RPMI8226 (cell line): ENCODE measurements around the gene MZF1.
"Not testable (repeated sequence)": the region's sequence is repeated elsewhere in the genome, so short reads cannot be mapped to it uniquely, and the experiment has no call there.

Experiments used
- DNase-seq: peaks from one replicate; pipeline ENCODE4 v3.0.0-alpha.2; 2015

The MZF1 gene

DNA sequence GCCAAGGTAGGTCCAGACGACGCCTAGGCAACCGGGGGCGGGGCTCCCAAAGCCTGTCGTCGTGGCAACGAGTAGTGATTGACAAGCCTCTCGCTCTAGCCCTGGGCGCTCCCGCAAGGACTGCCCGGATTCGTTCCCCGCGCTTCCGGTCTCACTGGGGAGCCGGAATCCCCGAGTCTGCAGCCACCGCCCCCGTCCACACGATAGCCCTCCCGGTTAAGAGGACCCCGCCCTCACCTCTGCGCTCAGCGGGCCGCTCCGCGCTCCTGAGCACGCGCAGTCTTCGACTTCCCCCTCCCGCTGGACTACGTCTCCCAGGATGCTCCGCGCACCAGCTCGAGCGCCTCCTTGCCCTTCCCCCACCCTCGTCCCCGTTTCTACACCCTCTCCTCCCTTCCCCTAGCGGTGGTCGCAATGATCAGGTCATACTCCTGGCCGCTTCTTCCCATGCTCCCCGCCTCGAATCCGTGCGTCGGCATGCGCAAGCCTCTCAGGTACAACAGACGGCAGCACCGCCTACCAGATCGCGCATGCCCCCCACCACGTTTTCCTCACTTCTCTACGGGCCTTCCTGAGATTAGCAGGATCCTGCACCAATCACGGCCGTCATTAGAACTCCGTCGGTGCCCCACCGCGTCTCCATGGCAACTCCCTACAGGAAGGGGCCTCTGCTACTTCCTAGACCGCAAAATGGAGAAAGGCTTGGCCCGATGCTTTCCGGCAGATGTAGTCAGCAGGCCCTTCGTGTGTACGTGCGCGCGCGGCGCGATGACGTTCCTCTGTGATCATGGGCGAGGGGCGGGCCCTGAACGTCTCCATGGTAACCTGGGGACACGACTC, at the start of gene MZF1:
Gene MZF1 (minus strand): TSS at position 518 of the 840 bp plus-strand sequence. CDS start 1,946 bp downstream, outside the sequence.
- peak; percentile 100 for DNase-seq

DNA sequence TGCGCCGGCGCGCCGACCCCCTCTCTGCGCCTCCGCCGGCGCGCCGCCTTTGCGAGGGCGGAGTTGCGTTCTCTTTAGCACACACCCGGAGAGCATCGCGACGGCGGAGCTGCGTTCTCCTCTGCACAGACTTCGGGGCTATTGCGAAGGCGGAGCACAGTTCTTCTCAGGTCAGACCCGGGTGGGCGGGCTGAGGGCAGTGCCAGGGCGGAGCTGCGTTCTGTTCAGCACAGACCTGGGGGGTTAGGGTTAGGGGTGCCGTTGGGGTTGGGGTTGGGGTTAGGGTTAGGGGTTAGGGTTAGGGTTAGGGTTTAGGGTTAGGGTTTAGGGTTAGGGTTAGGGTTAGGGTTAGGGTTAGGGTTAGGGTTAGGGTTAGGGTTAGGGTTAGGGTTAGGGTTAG, 34.1 kb upstream of the MZF1 start:
- not testable (repeated sequence) for DNase-seq

- not testable (repeated sequence) for DNase-seq
Observed at GRCh38 chr19:58606251-58606896, 33.2 kb upstream of the MZF1 start.

DNA sequence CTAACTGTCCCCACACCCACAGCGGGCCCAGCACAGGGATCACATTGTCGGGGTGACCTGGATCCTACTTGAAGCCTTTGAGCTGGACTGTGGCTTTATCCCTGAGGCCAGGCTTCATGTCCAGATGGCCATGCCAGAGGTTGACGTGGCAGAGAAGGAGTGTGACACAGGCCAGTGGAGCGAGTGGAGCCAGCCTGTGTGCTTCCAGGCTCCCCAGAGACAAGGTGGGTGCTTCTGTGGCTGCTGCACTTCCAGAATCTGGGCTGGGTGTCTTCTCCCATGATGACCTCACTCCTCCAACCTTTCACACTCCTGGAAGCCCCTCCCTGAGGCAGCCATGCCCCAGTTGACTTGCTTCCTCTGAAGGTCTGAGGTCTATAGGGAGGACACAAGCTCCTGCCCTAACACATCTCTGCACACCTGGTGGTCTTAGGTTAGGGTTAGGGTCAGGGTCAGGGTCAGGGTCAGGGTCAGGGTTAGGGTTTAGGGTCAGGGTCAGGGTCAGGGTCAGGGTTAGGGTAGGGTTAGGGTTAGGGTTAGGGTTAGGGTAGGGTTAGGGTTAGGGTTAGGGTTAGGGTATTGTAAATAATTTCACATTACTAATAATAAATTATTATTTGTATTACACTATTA, 13.1 kb upstream of the MZF1 start:
- no peak for DNase-seq

DNA sequence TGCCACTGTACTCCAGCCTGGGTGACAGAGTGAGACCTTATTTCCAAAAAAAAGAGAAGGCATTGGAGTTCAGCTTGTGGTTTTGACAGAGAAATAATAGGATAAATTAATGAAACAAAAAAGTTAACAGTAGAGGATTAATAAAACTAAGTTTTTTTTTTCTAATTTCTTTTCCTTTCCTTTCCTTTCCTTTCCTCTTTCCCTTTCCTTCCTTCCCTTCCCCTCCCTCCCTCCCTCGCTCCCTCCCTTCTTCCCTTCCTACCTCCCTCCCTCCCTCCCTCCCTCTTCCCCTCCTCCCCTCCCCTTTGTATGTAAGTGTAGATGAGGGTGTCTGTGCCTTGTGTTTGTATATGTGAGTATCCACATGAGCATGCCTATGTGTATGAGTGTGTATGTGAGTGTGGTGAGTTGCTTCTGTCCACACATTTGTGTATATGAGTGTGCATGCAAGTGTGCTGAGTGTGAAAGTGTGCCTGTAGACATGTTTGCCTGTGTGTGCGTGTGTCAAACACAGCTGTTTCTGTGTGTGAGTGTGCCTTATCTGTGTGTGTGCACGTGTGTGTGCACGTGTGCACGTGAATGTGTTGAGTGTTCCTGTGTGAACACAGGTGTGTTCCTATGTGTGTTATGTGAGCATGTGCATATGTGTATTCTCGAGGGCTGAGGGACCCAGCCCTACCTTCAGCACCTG, 12.5 kb upstream of the MZF1 start:
- no peak for DNase-seq

DNA sequence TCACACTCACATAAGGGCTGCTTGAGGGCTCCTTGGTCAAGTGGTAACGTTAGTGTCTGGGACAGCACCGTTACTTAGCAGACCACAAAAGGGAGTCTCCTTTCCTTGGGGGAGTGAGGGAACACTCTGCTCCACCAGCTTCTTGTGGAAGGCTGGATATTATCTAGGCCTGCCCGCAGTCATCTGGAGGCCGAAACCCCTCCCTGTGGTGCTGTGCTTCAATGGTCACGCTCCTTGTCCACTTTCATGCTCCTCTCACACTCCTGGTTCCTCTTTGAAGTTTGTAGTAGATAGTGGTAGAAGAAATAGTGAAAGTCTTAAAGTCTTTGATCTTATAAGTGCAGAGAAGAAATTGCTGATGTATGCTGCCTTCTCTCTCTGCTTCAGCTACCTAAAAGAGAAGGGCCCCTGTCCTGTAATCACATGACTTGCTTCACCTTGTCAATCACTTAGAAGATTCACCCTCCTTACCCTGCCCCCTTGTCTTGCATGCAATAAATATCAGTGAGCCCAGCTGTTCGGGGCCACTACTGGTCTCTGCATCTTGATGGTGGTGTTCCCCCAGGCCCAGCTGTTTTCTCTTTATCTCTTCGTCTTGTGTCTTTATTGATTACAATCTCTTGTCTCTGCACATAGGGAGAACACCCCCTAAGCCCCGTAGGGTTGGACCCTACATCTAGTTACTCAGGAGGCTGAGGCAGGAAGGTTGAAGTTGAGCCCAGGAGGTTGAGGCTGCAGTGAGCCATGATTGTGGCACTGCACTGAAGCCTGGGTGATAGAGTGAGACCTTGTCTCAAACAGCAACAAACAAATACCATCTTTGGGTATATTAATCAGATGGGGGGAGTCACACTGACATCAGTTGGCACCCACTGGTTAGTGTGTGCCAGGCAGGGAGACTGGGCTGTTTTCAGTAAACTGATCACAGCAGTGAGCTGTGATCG, 11.6 kb upstream of the MZF1 start:
- no peak for DNase-seq

DNA sequence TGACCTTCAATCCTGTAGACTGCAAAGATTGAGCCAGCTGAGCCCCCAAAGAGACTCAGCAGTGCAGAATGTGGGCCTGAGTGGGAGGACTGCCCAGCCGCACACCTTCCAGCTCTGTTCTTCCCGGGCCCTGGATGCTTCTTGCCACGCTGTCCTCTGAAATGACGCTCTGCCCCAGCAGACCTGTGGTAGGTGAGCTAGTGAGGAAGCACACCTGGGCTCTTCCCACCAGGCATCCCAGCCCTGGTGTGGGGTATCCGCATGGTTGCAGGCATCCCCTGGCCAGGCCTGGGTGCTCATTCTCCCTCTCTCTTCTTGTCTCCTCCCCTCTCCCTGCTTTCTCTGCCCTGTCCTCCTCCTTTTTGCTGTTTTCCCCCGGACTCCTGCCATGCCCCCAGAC, 9.8 kb upstream of the MZF1 start:
- no peak for DNase-seq

DNA sequence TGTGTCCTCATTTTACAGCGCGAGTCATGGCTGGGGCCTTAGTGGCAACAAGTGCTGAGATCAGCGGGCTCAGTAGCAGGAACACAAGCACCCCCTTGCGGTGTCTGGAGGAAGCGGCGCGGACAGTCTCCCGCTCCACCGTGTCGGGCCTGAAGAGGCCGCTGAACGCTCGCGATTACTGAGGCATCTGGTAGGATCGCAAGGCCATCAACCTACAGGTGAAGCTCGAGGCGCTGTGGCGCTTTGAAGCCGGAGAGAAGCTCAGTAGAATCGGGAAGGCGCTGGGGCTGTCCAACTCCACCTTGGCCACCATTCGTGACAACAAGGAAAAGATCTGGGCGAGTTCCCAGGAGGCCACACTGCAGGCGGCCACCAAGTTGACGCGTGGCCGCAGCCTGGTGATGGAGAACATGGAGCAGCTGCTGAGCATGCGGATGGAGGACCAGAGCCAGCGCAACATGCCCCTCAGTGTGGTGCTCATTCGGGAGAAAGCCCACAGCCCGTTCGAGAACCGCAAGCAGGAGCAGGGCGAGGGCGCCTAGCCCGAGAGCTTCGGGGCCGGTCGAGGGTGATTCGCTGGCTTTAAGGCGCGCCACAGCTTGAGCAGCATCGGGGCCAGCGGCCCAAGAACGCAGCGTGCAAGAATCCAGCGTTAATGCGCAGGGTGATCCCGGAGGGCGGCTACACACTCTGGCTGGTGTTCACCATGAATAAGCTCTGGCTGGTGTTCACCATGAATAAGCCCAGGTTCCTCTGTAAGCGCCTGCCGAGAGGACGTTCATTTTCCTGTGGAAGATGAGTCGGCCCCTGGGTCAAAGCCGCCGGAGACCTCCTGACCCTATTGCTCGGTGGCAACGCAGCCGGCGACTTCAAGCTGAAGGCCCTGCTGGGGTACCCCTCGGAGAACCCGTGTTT, 8.3 kb upstream of the MZF1 start:
- DNase-seq: peak; percentile 72

- no peak for DNase-seq
Observed at GRCh38 chr19:58579473-58580142, 6.5 kb upstream of the MZF1 start.

DNA sequence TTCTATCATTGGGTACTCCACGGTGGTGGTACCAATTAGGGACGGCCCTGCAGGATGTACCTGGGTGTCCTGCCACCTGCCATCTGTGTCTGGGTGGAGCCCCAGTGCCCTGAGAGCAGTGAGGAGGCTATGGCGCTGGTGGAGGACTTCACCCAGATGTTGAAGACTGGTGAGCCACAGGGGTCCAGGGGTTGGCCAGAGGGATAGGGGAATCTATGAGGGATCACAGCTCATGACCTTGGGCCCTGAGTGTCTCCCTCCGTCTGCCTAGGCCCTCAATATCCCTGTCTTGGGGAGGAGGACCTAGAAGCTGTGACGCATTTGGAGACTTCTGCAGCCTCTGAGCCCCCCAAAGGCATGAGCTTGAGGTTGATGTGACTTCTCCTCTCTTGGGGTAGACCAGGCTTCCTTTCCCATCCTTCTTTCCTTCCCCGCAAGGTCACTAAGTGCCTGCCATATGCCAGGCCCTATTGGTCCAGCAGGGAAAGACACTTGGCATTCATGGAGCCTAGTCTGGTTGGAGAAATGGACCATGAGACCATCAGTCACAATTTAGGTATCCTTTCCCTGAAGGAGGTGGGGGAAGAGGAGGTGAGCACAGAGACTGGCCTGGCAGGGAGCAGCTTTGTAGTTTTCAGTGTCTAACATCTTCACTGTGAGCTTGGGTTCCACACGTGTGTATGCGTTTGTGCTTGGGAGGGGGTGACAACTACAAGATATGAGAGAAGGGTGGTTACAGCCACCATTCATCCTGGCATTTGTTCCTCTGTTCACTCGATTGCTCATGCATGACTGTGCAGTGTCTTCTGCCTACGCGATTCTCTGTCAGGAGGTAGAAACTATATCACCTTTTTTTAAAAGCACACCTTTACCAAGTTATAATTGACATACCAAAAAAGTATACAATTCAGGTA, 5.1 kb upstream of the MZF1 start:
- no peak for DNase-seq

DNA sequence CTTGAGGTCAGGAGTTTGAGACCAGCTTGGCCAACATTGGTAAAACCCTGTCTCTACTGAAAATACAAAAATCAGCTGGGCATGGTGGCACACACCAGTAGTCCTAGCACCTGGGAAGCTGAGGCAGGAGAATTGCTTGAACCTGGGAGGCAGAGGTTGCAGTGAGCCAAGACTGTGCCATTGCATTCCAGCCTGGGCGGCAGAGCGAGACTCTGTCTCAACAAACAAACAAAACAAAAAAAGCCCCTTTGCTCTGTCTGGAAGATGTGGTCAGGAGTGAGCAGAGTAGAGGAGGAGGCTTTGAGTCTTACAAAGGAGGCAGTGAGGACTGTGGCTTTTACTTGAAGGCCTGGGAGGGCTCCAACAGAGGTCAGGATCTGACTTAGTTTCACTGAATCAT, 4.4 kb upstream of the MZF1 start:
- DNase-seq: not testable (repeated sequence)

- DNase-seq: peak; percentile 94
Observed at GRCh38 chr19:58575183-58576041, 2.3 kb upstream of the MZF1 start.

- no peak for DNase-seq
Observed at GRCh38 chr19:58573658-58574164, 576 bp upstream of the MZF1 start.

DNA sequence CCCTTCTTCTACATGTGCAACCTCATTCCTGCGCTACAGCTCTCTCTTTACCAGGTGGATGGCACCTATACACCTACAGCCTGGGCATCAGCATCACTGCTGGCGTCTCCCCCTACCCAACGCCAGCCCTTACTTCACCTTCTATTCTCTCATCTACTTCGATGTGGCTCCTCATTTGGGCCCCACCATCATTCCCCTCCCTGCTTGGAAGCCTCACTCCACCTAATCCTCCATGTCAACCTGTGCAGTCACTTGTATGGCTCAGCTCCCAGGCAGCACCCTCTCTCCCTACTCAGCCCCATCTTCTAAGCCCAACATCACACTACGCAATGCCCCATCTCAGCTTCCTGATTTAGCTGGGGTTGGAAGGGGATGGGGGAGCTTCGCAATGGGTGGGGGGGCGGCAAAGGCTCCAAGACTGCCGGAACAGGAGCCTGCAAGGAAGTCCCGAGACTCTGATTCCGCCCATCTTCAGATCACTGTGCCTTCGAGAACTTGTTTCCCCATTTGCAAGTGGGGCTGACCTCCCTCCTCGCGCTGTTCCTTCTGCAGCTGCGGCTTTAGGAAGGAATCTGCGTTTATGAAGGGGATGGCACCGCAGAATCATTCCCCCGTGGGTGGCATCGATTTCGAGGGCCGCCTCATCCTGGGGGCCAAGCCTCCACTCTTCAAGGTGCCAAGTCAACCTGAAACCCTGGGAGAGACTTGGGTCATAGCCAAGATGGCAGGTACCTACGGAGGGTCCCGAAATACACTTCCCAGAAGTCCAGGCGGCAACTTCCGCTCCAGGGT, 913 bp downstream of the MZF1 start:
- DNase-seq: no peak

DNA sequence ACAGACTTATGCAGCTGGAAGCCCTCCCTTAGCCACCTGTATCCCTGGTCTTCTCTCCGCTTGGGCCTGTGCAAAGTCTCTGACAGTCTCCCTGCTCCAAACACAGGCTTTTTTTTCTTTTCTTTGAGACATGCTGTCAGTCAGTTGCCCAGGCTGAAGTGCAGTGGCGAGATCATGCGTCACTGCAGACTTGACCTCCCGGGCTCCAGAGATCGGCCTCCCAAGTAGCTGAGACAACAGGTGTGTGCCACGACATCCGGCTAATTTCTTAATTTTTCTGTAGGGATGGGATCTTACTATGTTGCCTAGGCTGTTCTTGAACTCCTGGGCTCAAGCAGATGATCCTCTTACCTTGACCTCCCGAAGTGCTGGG, 1.6 kb downstream of the MZF1 start:
- no peak for DNase-seq

DNA sequence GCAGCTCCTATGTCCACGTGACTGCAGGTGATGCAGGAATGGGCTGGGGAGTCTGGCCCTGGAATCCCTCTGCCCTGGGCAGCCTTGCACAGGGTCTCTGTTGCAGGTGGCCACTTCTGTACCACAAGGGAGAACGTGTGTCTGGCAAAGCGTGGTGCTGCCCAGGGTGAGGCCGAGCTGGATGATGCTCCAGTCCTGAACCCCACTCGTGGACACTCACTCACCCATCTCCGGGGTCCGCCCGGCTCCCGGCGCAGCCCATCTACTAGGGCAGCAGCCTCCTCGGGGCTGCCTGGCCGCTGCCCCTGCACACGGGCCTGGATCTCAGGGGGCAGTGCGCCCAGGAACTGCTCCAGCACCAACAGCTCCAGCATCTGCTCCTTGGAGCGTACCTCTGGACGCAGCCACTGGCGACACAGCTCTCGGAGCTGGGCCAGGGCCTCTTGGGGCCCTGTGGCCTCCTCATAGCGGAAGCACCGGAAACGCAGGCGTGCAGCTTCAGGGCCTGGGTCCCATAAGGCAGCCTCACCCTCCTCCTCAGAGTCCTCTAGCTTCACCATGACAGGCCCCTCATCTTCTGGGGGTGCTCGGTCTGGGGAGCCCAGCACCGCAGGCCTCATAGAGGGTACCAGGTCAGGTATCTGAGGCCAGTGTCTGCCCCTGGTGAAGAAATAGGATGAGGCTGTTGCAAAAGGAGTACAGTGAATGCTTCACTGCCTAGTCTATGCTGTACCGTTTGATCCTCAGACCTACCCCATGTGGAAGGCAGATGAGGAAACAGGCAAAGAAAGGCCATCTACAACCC, 2.2 kb downstream of the MZF1 start:
- no peak for DNase-seq
